Measurements from ENCODE around the gene AFM. TPM values are rescaled to one million over a fixed set of nuclear protein-coding genes. Genes with fewer than 3 reads are reported as not detected.

The AFM gene
- total and polyA plus RNA-seq, 10 of the 15 experiments (the other 5 are each of a cell fraction or from before 2014, with no cell fraction given), result not detected

DNA sequence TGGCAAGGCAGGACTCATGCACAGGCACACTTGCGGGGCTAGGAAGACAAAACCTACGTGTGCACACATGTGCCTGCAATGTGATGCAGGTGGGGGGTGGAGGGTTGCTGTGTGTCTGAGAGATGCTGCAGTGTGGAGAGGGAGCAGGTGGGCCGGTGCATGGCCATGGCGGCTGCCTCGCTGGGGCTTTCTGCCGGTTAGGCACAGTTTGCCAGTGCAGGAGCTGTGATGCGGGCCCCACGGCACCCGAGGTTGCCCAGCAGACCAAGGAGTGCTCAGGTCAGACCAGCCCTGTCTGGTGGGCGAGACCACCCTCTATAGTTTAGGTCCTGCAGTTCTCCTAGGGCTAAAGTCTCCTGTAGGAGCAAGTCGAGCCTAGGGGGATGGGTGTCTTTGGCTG, 4.4 kb upstream of the AFM start:
- Histone ChIP-seq H3K4me3 (no peak overlapping the region), H3K9ac (ENCODE audit: control insufficient read depth, insufficient read depth, low read length) (no peak overlapping the region), H3K9me3 (replicated peaks; ENCODE audit: control insufficient read depth, insufficient read depth, low read length) (no peaks in the 10 kb centered on the region; the same call in 2 of the 3 replicates), H3K27ac (ENCODE audit: control insufficient read depth, insufficient read depth) (no peak overlapping the region), H3K4me1 (ENCODE audit: control insufficient read depth, insufficient read depth, low read length) (no peaks in the 10 kb centered on the region), H3K27me3 (replicated peaks in 1 of 2; ENCODE audit: control insufficient read depth in 2 of 2, insufficient read depth in 2 of 2, low read length in 1 of 2) (no peaks in the 10 kb centered on the region), H4K20me1 (ENCODE audit: control insufficient read depth, insufficient read depth) (no peaks in the 10 kb centered on the region), H3K36me3 (ENCODE audit: control insufficient read depth in 2 of 2, insufficient read depth in 2 of 2, low read length in 1 of 2) (no peaks in the 10 kb centered on the region), H3K79me2 (ENCODE audit: control insufficient read depth, insufficient read depth, low read length) (no peaks in the 10 kb centered on the region), H3K4me2 (ENCODE audit: control insufficient read depth, insufficient read depth) (no peak overlapping the region), H2AFZ (ENCODE audit: control insufficient read depth, low read depth, low read length) (no peak overlapping the region)
- ChIA-PET RAD21 (ENCODE audit: unreplicated experiment) (no interaction called here), SMC1A (ENCODE audit: uncharacterized antibody, unreplicated experiment) (no interaction called here), POLR2A (no interaction called here), CTCF (no interaction called here)
- no peak for ATAC-seq
- TF ChIP-seq RELA (IDR thresholded peaks at IDR 0.05; ENCODE audit: borderline replicate concordance, partially characterized antibody), result no peak
- TF ChIP-seq DPF2 (IDR thresholded peaks at IDR 0.05), result no peak
- no peak for TF ChIP-seq POLR2A (IDR thresholded peaks at IDR 0.05; ENCODE audit: low read depth, low read length)
- no peak for TF ChIP-seq FOS (IDR thresholded peaks at IDR 0.05; ENCODE audit: borderline replicate concordance, extremely low read depth, insufficient read length)
- TF ChIP-seq ETV6 (conservative IDR thresholded peaks at IDR 0.05 in 1 of 2, IDR thresholded peaks at IDR 0.05 in 1 of 2; ENCODE audit: borderline replicate concordance in 1 of 2, low read depth in 1 of 2), result no peak
- TF ChIP-seq HSF1 (IDR thresholded peaks at IDR 0.05; ENCODE audit: low read depth, low read length), result no peak
- TF ChIP-seq TCF3 (IDR thresholded peaks at IDR 0.05; ENCODE audit: borderline replicate concordance, insufficient read depth, low read depth, low read length), result no peak
- no peak for TF ChIP-seq RCOR1 (conservative IDR thresholded peaks at IDR 0.05; ENCODE audit: low read depth, low read length)
- TF ChIP-seq ASH2L (IDR thresholded peaks at IDR 0.05; ENCODE audit: borderline replicate concordance, low read depth), result no peak
- no peak for TF ChIP-seq HCFC1 (IDR thresholded peaks at IDR 0.05; ENCODE audit: low read length)
- TF ChIP-seq SRF (IDR thresholded peaks at IDR 0.05; ENCODE audit: low read depth in 2 of 2, low read length in 2 of 2), result no peak
- TF ChIP-seq POLR2AphosphoS2 (IDR thresholded peaks at IDR 0.05; ENCODE audit: low read depth, low read length), result no peak
- no TSS peak for BruUV-seq (replicated peaks)
- no peak for DNase-seq (ENCODE audit: low read depth, low spot score)
- no peak for FAIRE-seq
- in situ Hi-C loops (cut with MboI) (no loop called here), intact Hi-C loops (cut with micrococcal nuclease; ENCODE audit: unreplicated experiment) (no loop called here)
- WGBS (ENCODE audit: insufficient coverage, insufficient replicate concordance, low lambda C conversion rate, missing lambda C conversion rate), result 32% methylated on average over 10 of the region's 11 CpGs
